HG03139 (cell line): Measurements from ENCODE around the gene IL1RAPL1.

ENCODE experiments used
- ATAC-seq: cut with Tn5 transposase; IDR thresholded peaks from one replicate; pipeline ENCODE4 v1.9.1; 2021; ENCODE audit not compliant: unreplicated experiment

Gene IL1RAPL1

DNA sequence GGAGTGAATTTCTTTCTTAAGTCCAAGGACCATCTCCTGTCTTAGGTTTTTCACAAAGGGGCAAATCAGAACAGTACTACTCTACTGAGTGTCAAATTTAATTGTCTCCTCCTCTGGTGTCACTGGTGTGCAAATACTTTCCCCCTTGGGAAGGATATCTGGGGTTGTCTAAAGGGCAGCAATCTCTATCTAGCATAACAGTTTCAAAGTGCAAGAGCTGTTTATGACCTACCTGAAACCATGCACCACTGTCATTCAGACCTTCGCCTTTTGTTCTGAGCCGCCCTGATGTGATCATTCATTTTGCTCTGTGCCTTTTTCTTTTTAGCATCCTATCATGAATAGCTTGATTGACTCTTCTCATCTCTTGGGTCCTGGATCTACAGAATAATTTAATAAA lies 39.3 kb downstream of the IL1RAPL1 start:
- no peak for ATAC-seq

DNA sequence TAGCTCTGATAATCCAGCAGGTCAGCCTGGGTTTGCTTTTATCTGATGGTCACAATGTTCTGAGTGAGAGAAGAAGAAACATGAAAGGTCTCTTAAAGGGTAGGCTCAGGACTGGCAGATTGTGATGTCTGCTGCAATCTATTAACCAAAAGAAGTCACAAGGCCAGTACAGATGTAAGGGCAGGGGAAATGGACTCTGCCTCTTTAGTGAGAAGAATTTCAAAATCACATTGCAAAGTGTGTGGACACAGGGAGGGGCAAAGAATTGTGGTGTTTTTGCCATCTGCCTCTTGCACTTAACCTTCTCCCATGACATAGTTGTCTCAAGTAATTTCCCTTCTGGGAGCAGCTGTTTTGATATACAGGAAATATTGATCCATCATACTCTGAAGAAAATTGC lies 40.9 kb downstream of the IL1RAPL1 start:
- no peak for ATAC-seq

DNA sequence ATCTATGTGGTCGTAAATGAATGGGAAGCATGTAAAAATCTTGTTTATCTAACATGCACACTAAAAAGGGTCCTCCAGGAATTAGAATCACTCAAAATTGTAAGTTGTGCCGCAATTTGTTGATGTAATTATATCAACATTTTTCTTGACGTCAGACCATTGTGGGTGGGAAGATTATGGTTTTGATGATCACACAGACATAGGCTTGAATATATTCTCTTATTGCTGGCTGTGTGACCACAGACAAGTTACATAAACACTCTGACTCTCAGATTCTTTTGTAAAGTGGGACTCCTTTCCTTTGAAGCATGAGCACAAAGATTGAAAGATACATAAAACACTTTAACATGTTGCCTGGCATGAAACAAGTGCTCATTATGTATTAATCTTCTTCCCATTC lies 51.5 kb downstream of the IL1RAPL1 start:
- no peak for ATAC-seq

DNA sequence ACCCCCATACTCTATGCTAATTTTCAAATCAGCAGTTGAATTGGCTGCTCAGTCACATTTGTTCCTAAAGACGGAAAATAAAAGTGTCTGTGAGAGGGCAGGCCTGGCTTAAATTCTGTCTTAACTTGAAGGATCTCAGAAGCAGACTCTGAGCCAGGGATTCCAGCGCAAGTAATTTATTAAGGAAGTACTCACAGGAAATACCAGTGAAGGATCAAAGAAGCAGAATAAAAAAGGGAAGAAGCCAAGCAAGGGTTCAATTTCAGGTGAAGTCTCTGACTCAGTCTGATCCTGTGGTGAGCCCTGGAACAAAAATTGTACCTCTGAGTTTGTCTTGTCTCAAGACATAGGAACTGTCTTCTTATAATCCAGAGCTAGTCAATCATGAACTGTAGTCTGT lies 52.2 kb downstream of the IL1RAPL1 start:
- no peak for ATAC-seq

DNA sequence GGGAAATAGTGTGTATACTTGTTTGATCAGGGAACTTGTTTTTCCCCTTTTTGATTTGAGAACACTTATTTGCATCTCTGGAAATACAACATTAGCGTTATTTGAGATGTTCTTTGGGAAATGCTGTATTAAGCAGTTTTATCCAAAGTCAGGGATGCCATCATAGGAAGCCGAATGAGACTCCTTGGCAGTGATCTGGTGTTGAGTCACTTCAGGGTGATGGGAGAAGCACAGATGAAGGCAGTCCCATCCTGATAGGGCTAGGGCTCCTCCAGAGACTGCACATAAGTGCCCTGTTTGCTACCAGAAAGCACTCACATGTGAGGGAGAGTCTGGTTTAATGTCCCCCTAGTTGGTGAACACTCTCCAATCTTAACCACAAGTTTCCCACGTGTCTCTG lies 62.3 kb downstream of the IL1RAPL1 start:
- no peak for ATAC-seq

DNA sequence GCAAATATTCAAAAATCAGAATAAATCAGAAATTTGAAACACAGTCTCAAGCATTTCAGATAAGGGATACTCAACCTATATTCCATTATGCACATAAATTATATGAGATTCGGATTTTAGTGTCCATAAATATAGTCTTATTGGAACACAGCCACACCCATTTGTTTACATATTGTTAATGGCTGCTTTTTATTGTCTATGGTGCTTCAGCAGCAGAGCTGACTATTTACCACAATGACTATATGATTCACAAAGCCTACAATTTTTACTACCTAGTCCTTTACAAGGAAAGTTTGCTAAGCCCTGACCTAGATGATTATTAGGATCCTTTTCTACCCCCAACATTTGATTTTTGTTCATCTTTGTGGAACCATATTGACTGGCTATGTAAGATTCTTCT lies 63.9 kb downstream of the IL1RAPL1 start:
- no peak for ATAC-seq

DNA sequence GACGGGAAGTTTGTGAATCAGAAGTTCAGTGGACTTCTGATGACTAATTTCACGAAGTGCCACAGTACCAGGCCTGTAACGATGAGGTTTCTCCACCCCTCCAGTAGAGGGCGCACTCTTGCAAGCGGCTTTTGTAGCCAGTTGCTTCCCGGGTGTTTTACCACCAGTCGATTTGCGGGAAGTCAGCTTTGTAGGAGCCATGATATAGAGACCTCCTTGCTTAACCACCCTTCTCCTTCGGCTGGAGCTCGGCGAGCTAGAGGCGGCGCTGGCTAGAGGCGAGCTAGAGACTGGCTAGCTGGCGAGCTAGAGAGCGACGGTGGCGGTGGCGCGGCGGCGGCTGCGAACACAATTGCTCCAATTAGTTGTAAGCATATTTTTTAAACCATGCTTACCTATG lies 72.0 kb downstream of the IL1RAPL1 start:
- ATAC-seq, result no peak

DNA sequence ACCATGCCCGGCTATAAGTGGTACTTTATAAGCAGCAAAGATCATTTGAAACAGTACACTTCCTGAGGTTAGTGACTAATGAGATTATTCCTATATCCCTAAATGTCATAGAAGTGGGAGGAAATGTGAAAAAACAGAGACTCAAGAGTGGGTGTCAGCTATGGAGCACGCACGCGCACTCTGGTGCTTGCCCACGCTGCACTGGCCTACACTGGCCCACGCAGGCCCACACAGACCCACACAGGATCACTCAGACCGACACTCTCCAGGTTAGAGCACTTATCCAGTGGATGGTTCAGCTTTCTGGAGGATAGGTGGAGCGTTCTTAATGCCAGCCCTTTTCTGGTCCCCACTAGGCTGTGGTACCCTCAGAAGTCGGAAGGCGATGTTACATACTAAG lies 78.5 kb downstream of the IL1RAPL1 start:
- ATAC-seq, result no peak

DNA sequence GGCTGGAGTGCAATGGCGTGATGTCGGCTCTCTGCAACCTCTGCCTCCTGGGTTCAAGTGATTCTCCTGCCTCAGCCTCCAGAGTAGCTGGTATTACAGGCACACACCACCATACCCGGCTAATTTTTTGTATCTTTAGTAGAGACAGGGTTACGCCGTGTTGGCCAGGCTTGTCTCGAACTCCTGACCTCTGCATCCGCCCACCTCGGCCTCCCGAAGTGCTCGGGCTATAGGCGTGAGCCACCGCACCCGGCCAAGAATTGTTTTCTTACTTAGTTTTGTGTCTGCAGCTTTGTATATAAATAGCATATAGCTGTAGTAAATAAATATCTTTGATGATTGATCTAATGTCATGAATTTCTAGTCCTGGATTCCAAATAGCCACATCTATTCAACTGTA lies 81.1 kb downstream of the IL1RAPL1 start:
- ATAC-seq, result no peak

DNA sequence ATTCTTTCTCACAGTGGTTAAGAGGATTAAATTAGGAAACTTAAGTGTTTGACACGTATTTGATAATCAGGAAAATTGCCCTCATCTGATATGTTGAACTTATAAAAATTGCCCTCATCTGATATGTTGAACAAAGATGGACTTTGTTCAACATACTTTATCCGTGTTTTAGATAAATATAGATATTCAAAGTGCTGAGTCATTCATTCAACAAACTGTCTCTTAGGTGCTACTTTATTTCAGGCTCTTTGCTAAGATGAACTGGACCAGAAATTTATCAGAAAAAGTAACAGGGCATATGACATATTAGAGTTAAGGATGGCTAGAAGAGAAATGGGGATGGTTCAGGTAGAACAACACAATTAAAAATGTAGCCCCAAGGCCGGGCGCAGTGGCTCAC lies 81.7 kb downstream of the IL1RAPL1 start:
- ATAC-seq, result no peak

DNA sequence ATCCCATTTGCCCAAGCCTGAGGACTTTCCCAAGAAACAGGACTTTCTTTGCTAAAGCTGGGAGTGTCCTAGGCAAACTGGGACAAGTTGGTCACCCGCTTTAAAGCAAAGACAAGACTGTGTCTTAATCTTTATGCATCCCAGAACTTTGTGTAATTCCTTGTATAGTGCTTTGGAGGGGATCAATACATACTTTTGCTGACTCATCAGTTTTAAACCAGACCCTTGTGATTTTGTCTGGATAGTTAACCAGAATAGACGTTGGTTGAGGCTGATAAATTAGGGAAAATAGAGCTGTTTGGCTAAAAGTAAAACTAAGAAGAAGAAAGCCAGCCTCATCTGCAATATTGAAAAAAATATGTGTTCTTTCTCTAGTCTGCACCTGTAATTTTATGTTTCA lies 82.8 kb downstream of the IL1RAPL1 start:
- ATAC-seq, result no peak

DNA sequence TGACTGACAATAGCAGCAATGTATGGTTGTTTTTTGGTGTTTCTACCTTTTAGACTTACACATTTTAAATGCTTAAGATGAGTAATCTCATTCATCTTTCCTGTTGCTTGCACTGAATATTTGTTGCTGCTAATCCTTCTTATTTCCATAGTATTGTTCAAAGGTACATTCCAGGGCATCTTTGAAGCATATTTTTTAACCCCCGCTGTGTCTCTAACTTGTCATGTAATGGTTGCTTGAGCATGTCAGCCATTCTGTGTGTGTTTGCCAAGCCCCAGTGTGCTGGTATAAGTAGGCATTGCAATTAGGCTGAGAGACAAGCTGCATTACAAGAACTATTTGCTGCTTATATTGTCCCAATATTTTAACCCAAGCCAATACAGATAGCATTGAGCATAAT lies 87.9 kb downstream of the IL1RAPL1 start:
- no peak for ATAC-seq

DNA sequence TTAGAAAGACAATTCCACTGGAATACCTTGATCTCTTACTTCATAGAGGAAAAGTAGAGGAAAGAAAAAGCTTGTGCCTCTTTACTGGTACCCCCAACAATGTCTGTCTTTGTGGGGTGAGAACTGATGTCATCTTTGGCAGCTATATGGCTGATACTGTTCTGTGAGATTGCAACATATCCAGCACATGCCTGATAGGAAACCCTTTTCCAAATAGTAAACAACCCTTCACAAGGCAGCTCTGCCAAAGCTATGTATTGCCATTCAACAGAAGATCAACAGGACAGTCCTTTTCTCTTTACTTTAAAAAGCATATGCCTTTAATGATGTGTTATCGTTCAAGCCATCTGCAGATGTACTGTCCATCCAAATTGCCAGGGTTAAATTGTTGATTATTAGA lies 105.9 kb downstream of the IL1RAPL1 start:
- ATAC-seq, result no peak

DNA sequence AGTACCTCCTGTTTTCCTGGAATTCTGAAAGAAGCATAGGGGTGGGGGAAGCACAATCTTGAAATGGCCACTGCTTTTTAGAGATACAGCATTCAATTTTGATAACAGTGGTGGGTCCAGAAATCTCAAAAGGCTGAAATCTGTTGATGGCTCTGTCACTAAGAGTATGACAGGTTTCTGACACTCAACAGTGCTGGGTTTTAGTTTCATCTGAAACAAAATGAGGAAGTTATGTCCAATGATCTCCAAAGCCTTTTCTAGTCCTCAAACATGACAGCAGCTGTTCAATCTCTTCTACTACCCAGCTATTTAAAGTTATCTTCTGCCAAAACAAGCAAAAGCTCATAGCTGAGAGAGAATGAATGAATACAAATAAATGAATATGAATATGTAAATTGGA lies 110.5 kb downstream of the IL1RAPL1 start:
- no peak for ATAC-seq

DNA sequence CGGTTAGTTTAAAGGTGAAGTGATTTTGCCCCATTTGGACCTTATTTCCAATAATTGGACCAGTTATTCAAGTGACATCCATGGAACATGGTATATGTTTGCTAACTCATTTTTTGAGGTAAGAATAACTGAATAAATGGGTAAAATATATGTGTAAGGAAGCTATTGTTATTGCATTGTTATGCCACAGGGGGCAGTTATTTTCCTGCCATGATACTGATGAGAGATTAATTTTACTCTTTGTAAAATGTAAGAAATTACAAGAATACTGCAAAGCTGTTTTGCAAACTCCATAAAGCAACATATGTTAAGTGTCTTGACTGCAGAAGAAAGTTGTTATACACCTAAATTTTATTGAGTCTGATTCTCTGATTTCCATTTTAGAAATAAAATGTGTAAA lies 114.0 kb downstream of the IL1RAPL1 start:
- no peak for ATAC-seq

DNA sequence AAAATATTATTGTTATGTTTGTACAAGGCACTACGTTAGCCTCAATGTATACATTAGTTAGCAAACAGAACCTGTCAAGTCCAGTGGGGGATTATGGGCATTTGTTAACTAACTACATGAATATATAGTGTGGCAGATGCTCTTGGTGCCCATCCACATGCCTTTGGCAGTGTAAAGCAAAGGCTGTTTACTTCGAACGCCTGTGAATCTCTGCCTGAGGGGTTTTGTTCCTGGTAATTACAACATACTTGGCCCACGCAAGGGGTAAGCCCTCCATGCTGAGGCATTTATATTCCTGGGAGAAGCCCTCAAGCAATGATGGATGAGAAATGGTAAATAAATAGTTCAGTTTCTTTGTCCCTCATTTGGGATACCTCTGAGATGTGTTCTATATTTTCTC lies 119.7 kb downstream of the IL1RAPL1 start:
- no peak for ATAC-seq

DNA sequence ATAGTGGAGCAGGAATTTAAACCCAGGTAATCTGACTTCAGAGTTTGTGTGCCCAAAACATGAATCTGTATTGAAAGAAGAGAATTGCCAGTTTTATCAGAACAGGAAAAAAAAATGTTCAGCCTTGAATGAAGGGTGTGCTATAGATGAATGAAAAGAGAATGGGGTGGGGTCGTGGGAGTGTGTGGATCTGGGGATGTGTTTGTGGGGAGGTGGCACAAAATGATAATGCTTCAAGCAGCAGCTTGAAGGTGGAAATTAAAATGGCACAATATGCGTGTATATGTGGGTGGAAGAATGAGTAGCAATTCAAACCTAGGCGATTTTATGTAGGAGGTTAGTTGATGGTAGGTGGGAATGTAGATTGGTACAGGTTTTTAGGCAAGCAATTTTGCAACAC lies 122.2 kb downstream of the IL1RAPL1 start:
- no peak for ATAC-seq

DNA sequence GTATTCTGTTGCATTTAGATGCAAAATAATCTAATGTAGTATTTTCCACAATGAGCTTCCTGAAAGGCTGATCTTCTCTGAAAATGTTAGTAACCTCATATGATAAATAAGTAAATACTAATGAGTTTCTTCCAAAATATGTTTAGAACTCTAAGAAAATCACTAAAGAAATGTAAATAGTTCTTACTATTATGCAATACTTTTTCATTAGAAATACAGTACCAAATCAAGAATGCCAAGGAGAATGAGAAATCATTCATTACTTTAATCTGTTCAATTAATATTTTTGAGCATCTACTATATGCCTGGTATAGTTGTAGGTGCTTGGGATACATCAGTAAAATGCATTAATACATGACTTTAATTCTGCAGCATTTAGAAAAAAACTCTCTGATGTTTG lies 130.6 kb downstream of the IL1RAPL1 start:
- ATAC-seq, result no peak

DNA sequence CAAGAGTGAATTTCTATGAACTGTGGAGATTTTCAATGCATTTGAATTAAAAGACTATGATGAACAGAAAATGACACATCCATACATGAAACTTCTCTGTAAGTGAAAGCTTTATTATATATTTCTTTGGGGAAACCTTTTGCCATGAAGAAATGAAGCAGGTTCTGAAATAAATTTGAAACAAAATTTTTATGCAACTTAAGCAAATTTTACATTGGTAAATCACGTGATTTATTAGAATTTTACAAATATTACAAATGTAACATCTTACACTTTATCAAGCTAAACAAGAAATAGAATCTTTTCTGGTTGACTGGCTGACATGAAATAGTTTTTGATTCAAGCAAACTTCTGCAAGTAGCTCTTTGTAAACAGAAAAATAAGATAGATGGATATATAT lies 131.2 kb downstream of the IL1RAPL1 start:
- no peak for ATAC-seq

DNA sequence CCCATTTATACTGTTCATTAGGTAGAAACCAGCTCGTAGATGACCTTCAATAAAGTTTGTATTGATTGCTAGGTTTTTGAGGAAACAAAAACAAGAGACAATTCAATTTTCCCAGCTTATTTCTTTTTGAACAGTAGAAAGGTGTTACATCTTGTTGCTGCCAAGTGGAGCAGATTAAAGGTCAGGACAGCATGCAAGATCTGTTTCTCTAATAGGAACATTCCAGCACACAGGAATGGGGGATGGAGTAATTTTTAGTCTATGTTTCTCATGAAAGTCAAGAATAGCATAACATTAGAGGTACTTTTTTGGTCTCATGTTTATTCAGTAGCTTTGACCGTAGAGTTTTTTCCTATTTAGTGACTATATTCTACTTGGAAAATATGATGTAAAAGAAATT lies 132.4 kb downstream of the IL1RAPL1 start:
- ATAC-seq, result no peak

DNA sequence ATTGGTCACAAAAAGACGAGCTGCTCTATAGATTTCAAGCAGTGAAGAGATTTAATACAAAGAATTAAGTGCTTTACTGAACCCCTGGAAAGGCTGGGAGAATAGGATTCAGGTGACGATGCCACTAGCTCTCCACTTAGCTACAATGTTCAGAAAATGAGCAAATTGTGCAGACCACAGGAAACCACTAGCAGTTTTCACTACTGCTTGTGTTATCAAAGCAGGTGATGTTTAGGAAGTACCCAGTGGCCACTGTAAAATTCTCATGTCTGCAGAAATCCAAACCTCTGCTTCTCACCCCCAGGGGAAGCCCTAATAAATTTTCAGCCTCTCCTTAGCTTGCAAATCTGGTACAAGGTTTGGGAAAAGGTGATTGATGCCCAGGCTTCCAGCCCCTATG lies 165.1 kb downstream of the IL1RAPL1 start:
- ATAC-seq, result no peak

DNA sequence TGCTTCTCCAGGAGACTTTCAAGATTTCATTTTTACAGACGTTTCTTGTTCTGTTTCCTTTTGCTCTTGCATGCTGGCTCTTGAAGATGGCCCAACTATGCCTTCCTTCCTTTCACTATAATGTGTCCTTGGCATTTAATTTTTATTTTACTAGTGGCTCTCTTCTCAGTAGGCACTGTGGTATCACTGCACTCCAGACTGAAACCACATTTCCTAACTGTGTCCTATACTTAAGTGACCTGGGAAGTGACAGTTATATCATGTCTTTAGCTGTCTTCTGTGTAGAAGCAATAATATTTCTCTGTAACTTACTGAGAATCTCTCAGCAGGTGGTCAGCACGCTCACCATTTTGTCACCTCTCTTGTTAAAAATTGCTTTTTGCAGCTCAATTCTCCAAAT lies 168.9 kb downstream of the IL1RAPL1 start:
- ATAC-seq, result no peak

DNA sequence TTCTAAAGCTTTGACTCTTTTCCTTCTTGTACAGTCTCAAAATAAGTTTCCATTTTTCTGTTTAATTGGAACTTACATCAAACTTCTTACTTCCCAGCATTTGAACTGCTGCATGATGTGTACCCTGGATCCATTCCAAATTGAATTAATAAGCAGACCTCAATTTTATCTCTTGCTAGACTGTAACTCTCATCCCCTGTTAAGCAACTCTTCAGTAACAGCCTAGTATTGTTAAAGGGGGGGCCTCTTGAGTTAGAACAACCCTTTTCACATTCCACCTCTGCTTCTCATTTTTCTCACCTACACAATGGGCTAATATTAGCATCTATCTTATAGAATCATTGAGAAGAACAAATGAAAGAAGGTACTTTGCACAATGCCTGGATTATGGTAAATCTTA lies 169.4 kb downstream of the IL1RAPL1 start:
- no peak for ATAC-seq

DNA sequence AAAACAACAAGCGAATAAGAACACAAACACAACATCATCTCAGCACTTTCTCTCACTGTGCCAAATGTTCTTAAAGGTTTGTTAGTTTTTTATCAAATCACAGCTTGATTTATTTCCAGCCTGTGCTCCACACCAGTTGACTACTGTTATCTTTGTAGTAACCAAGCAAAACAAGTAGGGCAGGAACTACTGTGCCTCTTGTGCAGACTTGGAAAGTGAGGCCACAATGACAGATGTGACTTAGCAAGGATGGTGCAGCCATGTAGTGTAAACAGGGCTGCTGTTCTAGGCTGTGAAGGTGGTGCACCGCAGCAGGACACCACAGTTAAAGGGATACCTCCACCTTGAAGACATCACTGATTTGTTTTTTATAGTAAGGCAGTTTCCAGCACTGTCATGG lies 170.0 kb downstream of the IL1RAPL1 start:
- ATAC-seq, result no peak
